C4-2B (cell line): ENCODE results near the gene NOTCH4.
"Not testable (repeated sequence)": the region's sequence is repeated elsewhere in the genome, so short reads cannot be mapped to it uniquely, and the experiment has no call there.

Experiments
- H3K27ac ChIP-seq: fragments of 450-650 bp; 2 replicates; pipeline ENCODE4 v1.5.1; 2017
- CTCF ChIP-seq: fragments of 450-650 bp; conservative IDR thresholded peaks from 2 replicates; pipeline ENCODE4 v1.5.1; 2017; ENCODE audit warnings: mild to moderate bottlenecking
- ZFX ChIP-seq: fragments of 450-650 bp; IDR thresholded peaks from 2 replicates; pipeline ENCODE4 v1.6.1; 2017

Gene NOTCH4

GRCh38 chr6:32195902-32196681, 27.8 kb downstream of the NOTCH4 start:
- TF ChIP-seq ZFX (peak; percentile 79; the same call in 1 of the 2 replicates), CTCF (no peak)

GRCh38 chr6:32195652-32195901, 28.3 kb downstream of the NOTCH4 start:
- H3K27ac ChIP-seq: peak overlapping the region; percentile 97

More at GRCh38 chr6:32195902-32196681, 27.8 kb downstream of the NOTCH4 start:
- H3K27ac ChIP-seq: peak overlapping the region; percentile 97

GRCh38 chr6:32194825-32195651, 28.8 kb downstream of the NOTCH4 start:
- TF ChIP-seq ZFX (no peak), CTCF (peak; percentile 80)
- H3K27ac ChIP-seq: peak overlapping the region; percentile 97

More at GRCh38 chr6:32195652-32195901, 28.3 kb downstream of the NOTCH4 start:
- no peak for TF ChIP-seq ZFX
- no peak for TF ChIP-seq CTCF

- no peak for TF ChIP-seq CTCF
- TF ChIP-seq ZFX: no peak
- H3K27ac ChIP-seq: no peak overlapping the region
Measured at GRCh38 chr6:32194388-32194787, 29.5 kb downstream of the NOTCH4 start.

GRCh38 chr6:32193096-32193495, 30.8 kb downstream of the NOTCH4 start:
- not testable (repeated sequence) for H3K27ac ChIP-seq

GRCh38 chr6:32192608-32193039, 31.2 kb downstream of the NOTCH4 start, which contains the start of gene GPSM3:
TSS of gene GPSM3 (minus strand) at chr6:32192643. CDS start at chr6:32192513, 130 bp downstream.
- TF ChIP-seq CTCF (no peak), ZFX (no peak)
- no peak within 1 kb of the TSS for H3K27ac ChIP-seq

- TF ChIP-seq ZFX (no peak), CTCF (no peak)
- no peak overlapping the region for H3K27ac ChIP-seq
Measured at GRCh38 chr6:32191696-32192607, 31.9 kb downstream of the NOTCH4 start.
